ENCODE measurements around the gene ABI3.
"Not testable (repeated sequence)": the region's sequence is repeated elsewhere in the genome, so short reads cannot be mapped to it uniquely, and the experiment has no call there.

ABI3 gene

DNA sequence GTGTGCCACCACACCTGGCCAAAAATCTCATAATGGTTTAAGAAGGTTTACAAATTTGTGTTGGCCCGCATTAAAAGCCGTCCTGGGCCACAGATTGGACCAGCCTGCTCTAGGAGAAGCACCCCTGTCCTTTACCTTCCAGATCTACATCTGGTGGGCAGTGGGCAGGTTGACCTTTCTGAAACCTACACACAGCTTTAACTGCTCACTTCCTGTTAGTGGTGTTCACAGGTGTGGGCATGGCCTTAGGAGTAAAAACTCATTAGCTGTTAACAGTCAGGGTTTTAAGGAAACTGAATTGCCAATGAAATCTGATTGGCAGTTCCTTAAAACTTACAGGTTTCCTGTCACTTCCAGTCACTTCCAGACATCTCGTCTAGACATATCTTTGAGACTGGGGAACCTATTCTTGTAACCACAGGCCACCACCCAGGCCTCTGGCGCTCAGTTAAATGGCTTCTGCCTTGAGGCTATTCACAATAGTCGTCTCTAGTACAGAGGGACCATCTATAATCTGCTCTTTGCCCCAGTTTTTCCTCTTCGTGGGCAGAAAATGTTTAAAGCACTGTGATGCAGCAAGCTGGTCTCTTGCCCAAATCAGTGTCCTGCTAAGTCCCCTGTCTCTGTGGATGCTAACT lies 29.4 kb upstream of the ABI3 start:
- TF ChIP-seq ZFX (IDR thresholded peaks at IDR 0.05) (no peak), CTCF (conservative IDR thresholded peaks at IDR 0.05) (no peak)
- no peak overlapping the region for H3K27ac ChIP-seq

DNA sequence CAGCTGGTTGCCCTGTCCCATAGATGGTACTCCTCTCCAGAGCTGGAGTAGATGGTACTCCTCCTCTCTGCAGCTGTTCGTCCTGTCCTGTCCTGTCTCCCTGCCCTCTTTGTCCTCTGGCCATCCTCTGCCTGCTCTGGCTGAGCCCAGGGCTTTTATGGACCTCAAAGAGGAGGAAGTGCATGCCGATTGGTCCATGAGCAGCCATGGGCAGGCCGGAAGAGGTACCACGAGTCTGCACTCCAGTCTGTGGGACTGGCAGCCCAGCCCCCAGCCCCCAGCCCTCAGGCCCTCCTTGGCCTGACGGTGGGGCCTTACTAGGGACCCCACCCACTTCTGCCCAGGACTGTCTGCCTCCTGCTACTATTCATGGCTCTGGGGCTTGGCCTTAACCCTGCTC lies 27.2 kb upstream of the ABI3 start:
- TF ChIP-seq CTCF (conservative IDR thresholded peaks at IDR 0.05) (no peak), ZFX (IDR thresholded peaks at IDR 0.05) (no peak)
- no peak overlapping the region for H3K27ac ChIP-seq

GRCh38 chr17:49183801-49184200 lies 26.7 kb upstream of the ABI3 start:
- TF ChIP-seq CTCF (conservative IDR thresholded peaks at IDR 0.05) = no peak
- H3K27ac ChIP-seq = no peak overlapping the region

GRCh38 chr17:49184522-49184921 lies 26.0 kb upstream of the ABI3 start:
- H3K27ac ChIP-seq = not testable (repeated sequence)

DNA sequence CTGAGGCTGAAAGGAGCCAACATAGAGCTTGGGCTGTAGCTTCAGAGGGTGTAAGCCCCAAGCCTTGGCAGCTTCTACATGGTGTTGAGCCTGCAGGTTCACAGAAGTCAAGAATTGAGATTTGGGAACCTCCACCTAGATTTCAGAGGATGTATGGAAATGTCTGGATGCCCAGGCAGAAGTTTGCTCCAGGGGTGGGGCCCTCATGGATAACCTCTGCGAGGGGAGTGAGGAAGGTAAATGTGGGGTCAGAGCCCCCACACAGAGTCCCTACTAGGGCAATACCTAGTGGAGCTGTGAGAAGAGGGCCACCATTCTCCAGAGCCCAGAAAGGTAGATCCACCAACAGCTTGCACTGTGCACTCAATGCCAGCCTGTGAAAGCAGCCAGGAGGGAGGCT lies 25.1 kb upstream of the ABI3 start:
- not testable (repeated sequence) for H3K27ac ChIP-seq

GRCh38 chr17:49187301-49187700 lies 23.2 kb upstream of the ABI3 start:
- TF ChIP-seq ZFX (IDR thresholded peaks at IDR 0.05) (no peak), CTCF (conservative IDR thresholded peaks at IDR 0.05) (no peak)

GRCh38 chr17:49190932-49191331 lies 19.6 kb upstream of the ABI3 start:
- peak overlapping the region; percentile 65 for H3K27ac ChIP-seq
- TF ChIP-seq CTCF (conservative IDR thresholded peaks at IDR 0.05) (no peak), ZFX (IDR thresholded peaks at IDR 0.05) (no peak)

More at GRCh38 chr17:49187301-49187700, 23.2 kb upstream of the ABI3 start:
- no peak overlapping the region for H3K27ac ChIP-seq

DNA sequence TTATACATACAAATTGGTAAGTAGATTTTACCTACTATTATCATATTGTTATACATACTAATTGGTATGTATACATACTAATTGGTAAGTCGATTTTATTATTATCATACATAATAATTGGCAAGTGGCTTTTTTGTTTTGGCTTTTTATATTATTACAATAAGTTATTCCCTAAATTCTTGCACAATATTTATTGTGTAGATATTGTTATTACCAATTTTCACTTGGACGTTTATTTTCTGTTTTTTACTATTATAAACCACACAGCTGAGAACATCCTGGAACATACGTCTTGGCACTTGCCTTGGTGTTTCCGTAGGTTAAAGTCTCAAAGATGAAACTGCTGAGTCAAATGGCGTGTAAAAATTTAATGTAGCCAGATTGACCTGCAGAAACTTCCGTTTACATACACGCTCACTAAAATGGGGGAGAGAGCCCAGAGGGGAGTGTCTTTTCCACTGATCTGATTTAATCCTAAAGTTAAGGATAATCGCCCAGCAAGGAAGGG lies 19.0 kb upstream of the ABI3 start:
- peak overlapping the region; percentile 83 for H3K27ac ChIP-seq
- TF ChIP-seq ZFX (IDR thresholded peaks at IDR 0.05) = no peak
- TF ChIP-seq CTCF (conservative IDR thresholded peaks at IDR 0.05) = no peak

All from C4-2B (cell line).